Lung (tissue), 12 donors: Measurements from ENCODE around the gene FBXW12. TPM values are rescaled to one million over a fixed set of nuclear protein-coding genes. Genes with fewer than 3 reads are reported as not detected.

Experiments
- ATAC-seq: fragments of 200-7000 bp; cut with Tn5 transposase; one replicate; pipeline ENCODE4 v1.9.1; 2020; ENCODE audit warnings: moderate number of reproducible peaks; ENCODE audit not compliant: insufficient read depth, low FRiP score
- DNase-seq, 3 donors: peaks; one replicate each; pipeline ENCODE4 v3.0.0-alpha.2; 2013 to 2017
- H3K27ac ChIP-seq, 2 donors: one replicate each; pipeline ENCODE4 v1.5.1; 2013; ENCODE audit warnings: mild to moderate bottlenecking in 2 of 2, moderate library complexity in 2 of 2, control low read depth in 1 of 2, inconsistent platforms in 1 of 2, low read depth in 1 of 2, low read length in 1 of 2
- H3K27me3 ChIP-seq, 3 donors: one replicate each; pipeline ENCODE4 v1.5.1; 2013; ENCODE audit warnings: low read length in 2 of 3; ENCODE audit not compliant: control insufficient read depth in 3 of 3, insufficient read depth in 3 of 3
- H3K36me3 ChIP-seq, 4 donors: one replicate each; pipeline ENCODE4 v1.5.1; 2013; ENCODE audit warnings: low read length in 4 of 4, mild to moderate bottlenecking in 1 of 4, moderate library complexity in 1 of 4; ENCODE audit not compliant: control insufficient read depth in 4 of 4, insufficient read depth in 4 of 4
- H3K4me1 ChIP-seq, 5 donors: one replicate each; pipeline ENCODE4 v1.5.1; 2013; ENCODE audit warnings: low read length in 5 of 5, mild to moderate bottlenecking in 2 of 5, moderate library complexity in 1 of 5; ENCODE audit not compliant: control insufficient read depth in 5 of 5, insufficient read depth in 5 of 5
- H3K4me3 ChIP-seq: one replicate; pipeline ENCODE4 v1.5.1; 2013; ENCODE audit warnings: mild to moderate bottlenecking, control low read depth, moderate library complexity
- H3K9ac ChIP-seq, 2 donors: one replicate each; pipeline ENCODE4 v1.5.1; 2013; ENCODE audit warnings: low read length in 2 of 2, control low read depth in 1 of 2; ENCODE audit not compliant: insufficient read depth in 1 of 2
- H3K9me3 ChIP-seq, 4 donors: one replicate each; pipeline ENCODE4 v1.5.1; 2013; ENCODE audit warnings: low read length in 3 of 4, mild to moderate bottlenecking in 1 of 4, moderate library complexity in 1 of 4; ENCODE audit not compliant: control insufficient read depth in 4 of 4, insufficient read depth in 3 of 4
- CTCF ChIP-seq: IDR thresholded peaks from 2 replicates; pipeline ENCODE4 v1.5.1; 2012; ENCODE audit warnings: mild to moderate bottlenecking; ENCODE audit errors: control extremely low read depth, extremely low read depth
- WGBS, 2 donors: extraction: QIAGEN DNeasy Blood & Tissue Kit; methylation state at CpG; one replicate each; pipeline ENCODE4 v1.1.7; 2013; 5-methylcytosine and 5-hydroxymethylcytosine counted together
- polyA plus RNA-seq, 2 donors: library from polyadenylated mRNA; stranded (reverse); fragments of 200-250 nt; gene quantifications; one replicate each; pipeline ENCODE4 v1.2.1, GENCODE V29; 2013
- total RNA-seq, 2 donors: library from RNA; depleted of rRNA in 1 of 2; stranded (reverse); fragments of >200 nt in 1 of 2; gene quantifications; one replicate each; pipeline ENCODE4 v1.2.1, GENCODE V29; 2014 to 2021
- donor health status: control.
- donor health status: control.
- donor health status: Bipolar disorder and iron deficiency.
- donor health status: healthy.
- donor health status: DM: yes; HTN: yes; CAD: no.

Gene FBXW12
- total and polyA plus RNA-seq, 4 donors = not detected

GRCh38 chr3:48387634-48388033 is 15.6 kb downstream of the FBXW12 start:
- Histone ChIP-seq H3K9me3 (no peaks in the 10 kb centered on the region), H3K9ac (no peak overlapping the region), H3K27me3 (peaks cover 0 to 6% (median 0%) of the 10 kb centered on the region in 3 donors), H3K4me3 (no peak overlapping the region), H3K4me1 (no peaks in the 10 kb centered on the region), H3K27ac (no peak overlapping the region), H3K36me3 (no peaks in the 10 kb centered on the region)
- DNase-seq (no peak), ATAC-seq (no peak)
- TF ChIP-seq CTCF = no peak

DNA sequence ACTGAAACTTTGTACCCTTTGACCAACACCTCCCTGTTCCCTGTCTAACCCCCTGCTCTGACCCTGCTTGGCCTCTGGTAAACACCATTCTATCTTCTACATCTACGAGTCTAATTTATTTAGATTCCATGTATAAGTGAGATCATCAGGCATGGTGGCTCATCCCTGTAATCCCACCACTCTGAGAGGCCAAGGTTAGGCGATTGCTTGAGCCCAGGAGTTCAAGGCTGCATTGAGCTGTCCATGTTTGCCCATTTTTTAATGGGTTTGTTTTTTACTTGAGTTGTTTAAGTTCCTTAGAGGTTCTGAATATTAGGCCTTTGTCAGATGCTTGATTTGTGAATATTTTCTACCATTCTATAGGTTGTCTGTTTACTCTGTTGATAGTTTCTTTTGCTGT is 16.9 kb downstream of the FBXW12 start:
- peaks cover 0 to 6% (median 0%) of the 10 kb centered on the region in 3 donors for H3K27me3 ChIP-seq
- no peak overlapping the region for H3K4me3 ChIP-seq
- no peaks in the 10 kb centered on the region for H3K36me3 ChIP-seq
- no peak overlapping the region for H3K27ac ChIP-seq
- 70 to 86% methylated on average over 2 of the region's 2 CpGs for WGBS, 2 donors
- H3K9ac ChIP-seq = no peak overlapping the region
- ATAC-seq = no peak
- no peaks in the 10 kb centered on the region for H3K4me1 ChIP-seq
- no peaks in the 10 kb centered on the region for H3K9me3 ChIP-seq
- TF ChIP-seq CTCF = no peak
- no peak for DNase-seq

- 79 to 93% methylated on average over 2 of the region's 2 CpGs for WGBS, 2 donors
- Histone ChIP-seq H3K9me3 (no peaks in the 10 kb centered on the region), H3K27ac (no peak overlapping the region), H3K9ac (no peak overlapping the region), H3K36me3 (no peaks in the 10 kb centered on the region), H3K4me1 (no peaks in the 10 kb centered on the region), H3K4me3 (no peak overlapping the region), H3K27me3 (no peaks in the 10 kb centered on the region)
- TF ChIP-seq CTCF = no peak
- no peak for DNase-seq
- no peak for ATAC-seq
Observed at GRCh38 chr3:48394391-48394790, 22.4 kb downstream of the FBXW12 start.

GRCh38 chr3:48395714-48396113 is 23.7 kb downstream of the FBXW12 start:
- H3K27me3 ChIP-seq = no peaks in the 10 kb centered on the region
- H3K4me1 ChIP-seq = no peaks in the 10 kb centered on the region
- no peaks in the 10 kb centered on the region for H3K36me3 ChIP-seq
- no peak for TF ChIP-seq CTCF
- WGBS, 2 donors = 80 to 82% methylated on average over 3 of the region's 3 CpGs
- no peak for ATAC-seq
- no peak overlapping the region for H3K27ac ChIP-seq
- DNase-seq = no peak
- H3K4me3 ChIP-seq = no peak overlapping the region
- H3K9me3 ChIP-seq = no peaks in the 10 kb centered on the region
- H3K9ac ChIP-seq = no peak overlapping the region
